ENCODE measurements around the gene GAS5. TPM values are rescaled to one million over a fixed set of nuclear protein-coding genes. Genes with fewer than 3 reads are reported as not detected.

Gene GAS5
- total RNA-seq, 1 experiment from 2014 or later, result 798 TPM

DNA sequence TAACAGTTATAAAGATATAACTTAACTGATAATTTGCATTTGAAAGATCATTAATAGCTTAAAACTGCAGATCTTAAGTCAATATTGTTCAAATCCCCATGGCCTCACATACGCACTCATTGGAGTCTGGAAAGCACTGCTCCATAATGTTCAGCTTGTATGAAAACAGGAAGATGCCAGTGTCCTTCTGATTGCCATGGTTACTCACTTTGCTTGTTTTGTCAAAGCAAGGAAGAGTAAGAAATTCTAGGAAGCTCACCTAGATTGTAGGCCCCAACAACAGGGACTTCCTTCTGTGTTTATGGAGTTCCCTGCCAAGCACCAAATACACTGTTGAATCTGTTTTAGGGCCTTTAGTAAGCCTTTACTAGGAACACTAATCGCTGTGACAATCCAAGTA is 10.9 kb downstream of the GAS5 start:
- Histone ChIP-seq H3K36me3 (ENCODE audit: control insufficient read depth in 1 of 2, insufficient read depth in 2 of 2, low read length in 2 of 2) (peaks cover 3 to 14% of the 10 kb centered on the region in 2 experiments; a peak in 2 of 4 replicates), H3K4me3 (replicated peaks in 1 of 2; ENCODE audit: low read depth in 1 of 2, low read length in 2 of 2) (no peak overlapping the region), H4K20me1 (ENCODE audit: insufficient read depth) (no peaks in the 10 kb centered on the region; the same call in 1 of the 2 replicates), H3K79me2 (ENCODE audit: insufficient read depth, low read length) (no peaks in the 10 kb centered on the region), H3K4me1 (ENCODE audit: control insufficient read depth in 1 of 2, insufficient read depth in 2 of 2, low read length in 2 of 2) (no peaks in the 10 kb centered on the region), H3K9me2 (ENCODE audit: insufficient read depth) (no peaks in the 10 kb centered on the region), H3K9me3 (ENCODE audit: control insufficient read depth in 1 of 2, insufficient read depth in 1 of 2, low read depth in 1 of 2, low read length in 2 of 2) (no peaks in the 10 kb centered on the region), H3K9ac (ENCODE audit: low read length) (no peak overlapping the region), H3K27me3 (ENCODE audit: insufficient read depth, low read length) (no peaks in the 10 kb centered on the region), H2AFZ (ENCODE audit: low read depth, low read length, poor library complexity, severe bottlenecking) (no peak overlapping the region), H3K27ac (ENCODE audit: low read depth, low read length) (no peak overlapping the region), H3K4me2 (ENCODE audit: low read length) (no peak overlapping the region)
- intact Hi-C loops (cut with micrococcal nuclease), result no loop called here
- CTCF ChIA-PET, result no interaction called here
- DNase-seq (ENCODE audit: low read depth, low spot score) (no peak), ATAC-seq (no peak)
- POLR2A ChIA-PET, result interaction anchor here (0.7 to 1.6 kb wide), 2 partner anchors 10 to 11 kb away, joined by 3 to 6 read pairs; partner anchors contain the start of genes GAS5 and ZBTB37
- TF ChIP-seq TCF7L2 (IDR thresholded peaks at IDR 0.05; ENCODE audit: borderline replicate concordance, extremely low read depth, insufficient read depth, insufficient read length) (no peak), CEBPB (IDR thresholded peaks at IDR 0.05; ENCODE audit: low read depth) (no peak), SIN3A (IDR thresholded peaks at IDR 0.05; ENCODE audit: low read depth) (no peak), JUND (IDR thresholded peaks at IDR 0.05) (no peak), EZH2 (IDR thresholded peaks at IDR 0.05) (no peak), ATF3 (IDR thresholded peaks at IDR 0.05) (no peak), ZNF274 (IDR thresholded peaks at IDR 0.05; ENCODE audit: low read depth, low read length) (no peak), FOSL1 (IDR thresholded peaks at IDR 0.05; ENCODE audit: low read depth) (no peak), EZH2phosphoT487 (IDR thresholded peaks at IDR 0.05; ENCODE audit: borderline replicate concordance) (no peak), CBX3 (IDR thresholded peaks at IDR 0.05; ENCODE audit: low read depth) (no peak), MAX (IDR thresholded peaks at IDR 0.05) (no peak), ELF1 (IDR thresholded peaks at IDR 0.05; ENCODE audit: borderline replicate concordance, low read depth) (no peak), ZFX (IDR thresholded peaks at IDR 0.05) (no peak), REST (IDR thresholded peaks at IDR 0.05; ENCODE audit: low read depth) (no peak), SP1 (IDR thresholded peaks at IDR 0.05; ENCODE audit: low read depth) (no peak), POLR2A (IDR thresholded peaks at IDR 0.05; ENCODE audit: borderline replicate concordance, extremely low read depth, insufficient read depth, insufficient read length) (no peak), POLR2AphosphoS5 (IDR thresholded peaks at IDR 0.05; ENCODE audit: low read depth, low read length) (no peak), YY1 (IDR thresholded peaks at IDR 0.05; ENCODE audit: extremely low read depth, insufficient replicate concordance, low read depth, low read length) (no peak)
- TF ChIP-seq, protein P1, sequence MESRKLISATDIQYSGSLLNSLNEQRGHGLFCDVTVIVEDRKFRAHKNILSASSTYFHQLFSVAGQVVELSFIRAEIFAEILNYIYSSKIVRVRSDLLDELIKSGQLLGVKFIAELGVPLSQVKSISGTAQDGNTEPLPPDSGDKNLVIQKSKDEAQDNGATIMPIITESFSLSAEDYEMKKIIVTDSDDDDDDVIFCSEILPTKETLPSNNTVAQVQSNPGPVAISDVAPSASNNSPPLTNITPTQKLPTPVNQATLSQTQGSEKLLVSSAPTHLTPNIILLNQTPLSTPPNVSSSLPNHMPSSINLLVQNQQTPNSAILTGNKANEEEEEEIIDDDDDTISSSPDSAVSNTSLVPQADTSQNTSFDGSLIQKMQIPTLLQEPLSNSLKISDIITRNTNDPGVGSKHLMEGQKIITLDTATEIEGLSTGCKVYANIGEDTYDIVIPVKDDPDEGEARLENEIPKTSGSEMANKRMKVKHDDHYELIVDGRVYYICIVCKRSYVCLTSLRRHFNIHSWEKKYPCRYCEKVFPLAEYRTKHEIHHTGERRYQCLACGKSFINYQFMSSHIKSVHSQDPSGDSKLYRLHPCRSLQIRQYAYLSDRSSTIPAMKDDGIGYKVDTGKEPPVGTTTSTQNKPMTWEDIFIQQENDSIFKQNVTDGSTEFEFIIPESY (IDR thresholded peaks at IDR 0.05; ENCODE audit: extremely low read depth, insufficient replicate concordance, low read length), result no peak
- RAD21 ChIA-PET (ENCODE audit: low non-redundant PET in 1 of 2, low total read pairs in 2 of 2, uncharacterized antibody in 2 of 2, unreplicated experiment in 2 of 2), result no interaction called here
- no TSS peak for BruUV-seq (replicated peaks)

Measured in HCT116 (cell line).